Suprapubic skin (tissue), 4 donors: ENCODE results near the gene BPIFA2. TPM values are rescaled to one million over a fixed set of nuclear protein-coding genes. Genes with fewer than 3 reads are reported as not detected.

Source experiments
- DNase-seq, 2 donors: peaks; one replicate each; pipeline ENCODE4 v3.0.0-alpha.2; 2019; ENCODE audit warnings: low spot score in 2 of 2
- H3K27ac ChIP-seq: fragments of 200-600 bp; sonication (generic); one replicate; pipeline ENCODE4 v1.5.1; 2019
- H3K27me3 ChIP-seq: fragments of 200-600 bp; sonication (generic); one replicate; pipeline ENCODE4 v1.5.1; 2019
- H3K36me3 ChIP-seq: fragments of 200-600 bp; sonication (generic); one replicate; pipeline ENCODE4 v1.5.1; 2019
- H3K4me1 ChIP-seq: fragments of 200-600 bp; sonication (generic); one replicate; pipeline ENCODE4 v1.5.1; 2019
- H3K4me3 ChIP-seq: fragments of 200-600 bp; sonication (generic); one replicate; pipeline ENCODE4 v1.5.1; 2019; ENCODE audit warnings: mild to moderate bottlenecking
- H3K9me3 ChIP-seq: fragments of 200-600 bp; sonication (generic); one replicate; pipeline ENCODE4 v1.5.1; 2019
- CTCF ChIP-seq, 2 donors: fragments of 200-600 bp in 1 of 2; fragments of 450-650 bp in 1 of 2; sonication (generic) in 1 of 2; IDR thresholded peaks; one replicate each; pipeline ENCODE4 v1.5.1; 2016 to 2019; ENCODE audit warnings: antibody characterized with exemption in 2 of 2, mild to moderate bottlenecking in 1 of 2, moderate library complexity in 1 of 2
- EP300 ChIP-seq: sonication (generic); formaldehyde crosslinking; IDR thresholded peaks from one replicate; pipeline ENCODE4 v1.6.1; 2017; ENCODE audit warnings: antibody characterized with exemption
- POLR2A ChIP-seq, 2 donors: fragments of 450-650 bp; IDR thresholded peaks; one replicate each; pipeline ENCODE4 v1.6.1; 2017; ENCODE audit warnings: antibody characterized with exemption in 2 of 2, mild to moderate bottlenecking in 2 of 2, moderate library complexity in 2 of 2
- POLR2AphosphoS5 ChIP-seq, 3 donors: sonication (generic); formaldehyde crosslinking; IDR thresholded peaks; one replicate each; pipeline ENCODE4 v1.6.1; 2017; ENCODE audit warnings: antibody characterized with exemption in 3 of 3
- WGBS: methylation state at CpG from one replicate; pipeline ENCODE4 v1.1.5; 2018; 5-methylcytosine and 5-hydroxymethylcytosine counted together
- total RNA-seq, 4 donors: library from RNA; depleted of rRNA; stranded (reverse); fragments of >200 nt; gene quantifications; one replicate each; pipeline ENCODE4 v1.1.0, GENCODE V29; 2016

BPIFA2 gene
- total RNA-seq, 4 donors from 2014 or later: not detected

- H3K27ac ChIP-seq: no peak overlapping the region
- no peaks in the 10 kb centered on the region for H3K36me3 ChIP-seq
- H3K9me3 ChIP-seq: no peaks in the 10 kb centered on the region
- DNase-seq: no peak
- WGBS: 85% methylated on average over 7 of the region's 8 CpGs
- H3K4me3 ChIP-seq: no peak overlapping the region
- TF ChIP-seq CTCF (IDR thresholded peaks at IDR 0.05) (no peak), POLR2AphosphoS5 (IDR thresholded peaks at IDR 0.05) (no peak), POLR2A (IDR thresholded peaks at IDR 0.05) (no peak), EP300 (no peak)
- H3K27me3 ChIP-seq: peaks cover 20% of the 10 kb centered on the region
- H3K4me1 ChIP-seq: no peaks in the 10 kb centered on the region
Measured at GRCh38 chr20:33165416-33166055, 2.4 kb upstream of the BPIFA2 start.

- Histone ChIP-seq H3K9me3 (no peaks in the 10 kb centered on the region), H3K4me1 (no peaks in the 10 kb centered on the region), H3K27ac (no peak overlapping the region), H3K27me3 (peaks cover 20% of the 10 kb centered on the region), H3K36me3 (no peaks in the 10 kb centered on the region), H3K4me3 (no peak overlapping the region)
- DNase-seq: no peak
- no peak for TF ChIP-seq EP300
- no peak for TF ChIP-seq CTCF (IDR thresholded peaks at IDR 0.05)
- TF ChIP-seq POLR2AphosphoS5 (IDR thresholded peaks at IDR 0.05): no peak
- no peak for TF ChIP-seq POLR2A (IDR thresholded peaks at IDR 0.05)
- WGBS: 90% methylated on average over 8 of the region's 8 CpGs
Measured at GRCh38 chr20:33166533-33167113, 1.3 kb upstream of the BPIFA2 start.

- Histone ChIP-seq H3K36me3 (no peaks in the 10 kb centered on the region), H3K27me3 (peaks cover 20% of the 10 kb centered on the region), H3K4me1 (no peaks in the 10 kb centered on the region), H3K27ac (no peak overlapping the region), H3K9me3 (no peaks in the 10 kb centered on the region), H3K4me3 (no peak overlapping the region)
- TF ChIP-seq EP300 (no peak), POLR2A (IDR thresholded peaks at IDR 0.05) (no peak), POLR2AphosphoS5 (IDR thresholded peaks at IDR 0.05) (no peak), CTCF (IDR thresholded peaks at IDR 0.05) (peak in 1 of 2 donors; percentile 5)
- WGBS: 57% methylated on average over 8 of the region's 8 CpGs
- no peak for DNase-seq
Measured at GRCh38 chr20:33169176-33169794, 1.3 kb downstream of the BPIFA2 start.

DNA sequence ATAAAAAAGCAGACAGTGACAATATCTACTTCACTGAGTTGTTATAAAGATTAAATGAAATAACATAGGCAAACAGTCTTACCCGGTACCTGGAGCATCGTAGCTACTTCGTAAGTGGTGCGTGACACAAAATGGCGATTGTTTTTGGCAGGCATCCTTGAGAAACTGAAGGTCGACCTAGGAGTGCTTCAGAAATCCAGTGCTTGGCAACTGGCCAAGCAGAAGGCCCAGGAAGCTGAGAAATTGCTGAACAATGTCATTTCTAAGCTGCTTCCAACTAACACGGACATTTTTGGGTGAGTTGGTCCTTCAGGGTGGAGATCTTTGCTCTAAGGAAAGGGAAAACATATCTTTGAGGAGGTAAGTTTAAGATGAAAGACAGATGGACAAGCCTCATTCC, 4.8 kb downstream of the BPIFA2 start:
- peaks cover 4% of the 10 kb centered on the region for H3K27me3 ChIP-seq
- no peak for DNase-seq

GRCh38 chr20:33175123-33175522, 7.2 kb downstream of the BPIFA2 start:
- no peak overlapping the region for H3K27ac ChIP-seq
- H3K9me3 ChIP-seq: no peaks in the 10 kb centered on the region
- no peaks in the 10 kb centered on the region for H3K36me3 ChIP-seq
- no peak for TF ChIP-seq POLR2AphosphoS5 (IDR thresholded peaks at IDR 0.05)
- no peak for TF ChIP-seq EP300
- TF ChIP-seq POLR2A (IDR thresholded peaks at IDR 0.05): no peak
- TF ChIP-seq CTCF (IDR thresholded peaks at IDR 0.05): no peak
- H3K27me3 ChIP-seq: no peaks in the 10 kb centered on the region
- H3K4me1 ChIP-seq: no peaks in the 10 kb centered on the region
- 88% methylated on average over 3 of the region's 3 CpGs for WGBS
- H3K4me3 ChIP-seq: no peak overlapping the region
- DNase-seq: peak in 1 of 2 donors; percentile 25

More for the DNA sequence above, 4.8 kb downstream of the BPIFA2 start:
- no peaks in the 10 kb centered on the region for H3K4me1 ChIP-seq
- H3K9me3 ChIP-seq: no peaks in the 10 kb centered on the region
- no peaks in the 10 kb centered on the region for H3K36me3 ChIP-seq
- no peak overlapping the region for H3K27ac ChIP-seq
- 67% methylated on average over 7 of the region's 7 CpGs for WGBS
- TF ChIP-seq POLR2AphosphoS5 (IDR thresholded peaks at IDR 0.05) (no peak), EP300 (no peak)
- H3K4me3 ChIP-seq: no peak overlapping the region
